Erythroblast (primary cell): ENCODE data around the gene FAM8A1.

Experiments
- GATA1 ChIP-seq: IDR thresholded peaks from 2 replicates; pipeline ENCODE4 v1.6.1; 2011; ENCODE audit warnings: low read depth, mild to moderate bottlenecking, control low read depth, low read length, moderate library complexity
- POLR2A ChIP-seq: IDR thresholded peaks from 2 replicates; pipeline ENCODE4 v1.6.1; 2011; ENCODE audit warnings: mild to moderate bottlenecking, low read length

DNA sequence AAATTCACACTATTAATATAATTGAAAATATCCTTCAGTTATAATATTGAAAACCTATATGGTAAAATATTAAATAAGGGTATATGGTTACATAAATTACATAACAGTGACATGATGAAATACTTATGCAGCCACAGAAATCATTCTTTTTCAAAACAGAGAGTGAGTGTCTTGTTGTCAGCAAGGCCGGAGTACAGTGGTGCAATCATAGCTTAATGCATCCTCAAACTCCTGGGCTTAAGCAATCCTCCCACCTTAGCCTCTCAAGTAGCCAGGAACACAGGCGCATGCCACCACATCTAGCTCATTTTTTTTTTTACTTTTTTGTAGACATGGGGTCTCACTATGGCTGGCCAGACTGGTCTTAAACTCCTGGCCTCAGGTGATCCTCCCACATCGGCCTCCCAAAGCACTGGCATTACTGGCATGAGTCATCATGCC, 40.4 kb downstream of the FAM8A1 start:
- no peak for TF ChIP-seq POLR2A
- no peak for TF ChIP-seq GATA1
